HEK293T (cell line): Measurements from ENCODE around the gene DCAF15.

ENCODE experiments used
- CTCF ChIA-PET: fragments of 350-600 bp; formaldehyde crosslinking; extraction: SDS; loops from one replicate; lab custom pipeline; 2021; ENCODE audit warnings: antibody characterized with exemption, inconsistent platforms; lab: Yijun Ruan, JAX
- POLR2A ChIA-PET: fragments of 350-600 bp; formaldehyde crosslinking; extraction: SDS; loops from one replicate; lab custom pipeline; 2020; ENCODE audit warnings: antibody characterized with exemption, inconsistent platforms; lab: Yijun Ruan, JAX
- DNase-seq: peaks from one replicate; pipeline ENCODE4 v3.0.0; 2012; ENCODE audit warnings: mixed read lengths; ENCODE audit errors: extremely low spot score
- ARNT ChIP-seq: fragments of 450-650 bp; IDR thresholded peaks from 2 replicates; pipeline ENCODE4 v1.6.1; 2017; ENCODE audit warnings: mild to moderate bottlenecking
- CTBP1 ChIP-seq: fragments of 450-650 bp; IDR thresholded peaks from 2 replicates; pipeline ENCODE4 v1.6.1; 2016; ENCODE audit warnings: borderline replicate concordance
- ELF4 ChIP-seq: fragments of 450-650 bp; IDR thresholded peaks from 2 replicates; pipeline ENCODE4 v1.6.1; 2017; ENCODE audit warnings: antibody characterized with exemption
- FOXA1 ChIP-seq: fragments of 450-650 bp; IDR thresholded peaks from 2 replicates; pipeline ENCODE4 v1.6.1; 2016; ENCODE audit warnings: mild to moderate bottlenecking
- FOXK2 ChIP-seq: fragments of 450-650 bp; IDR thresholded peaks from 2 replicates; pipeline ENCODE4 v1.6.1; 2016; ENCODE audit warnings: mild to moderate bottlenecking
- FOXM1 ChIP-seq: fragments of 450-650 bp; IDR thresholded peaks from 2 replicates; pipeline ENCODE4 v1.6.1; 2017; ENCODE audit warnings: mild to moderate bottlenecking, borderline replicate concordance
- HDGF ChIP-seq: fragments of 450-650 bp; IDR thresholded peaks from 2 replicates; pipeline ENCODE4 v1.6.1; 2017; ENCODE audit warnings: antibody characterized with exemption, borderline replicate concordance
- L3MBTL2 ChIP-seq: fragments of 450-650 bp; conservative IDR thresholded peaks from 2 replicates; pipeline ENCODE4 v1.6.1; 2016; ENCODE audit warnings: mild to moderate bottlenecking
- NFRKB ChIP-seq: fragments of 450-650 bp; IDR thresholded peaks from 2 replicates; pipeline ENCODE4 v1.6.1; 2016; ENCODE audit warnings: mild to moderate bottlenecking, moderate library complexity
- PKNOX1 ChIP-seq: fragments of 450-650 bp; IDR thresholded peaks from 2 replicates; pipeline ENCODE4 v1.6.1; 2016
- SP1 ChIP-seq: fragments of 450-650 bp; IDR thresholded peaks from 2 replicates; pipeline ENCODE4 v1.6.1; 2017
- SUZ12 ChIP-seq: fragments of 450-650 bp; IDR thresholded peaks from 2 replicates; pipeline ENCODE4 v1.6.1; 2016; ENCODE audit warnings: mild to moderate bottlenecking
- TARDBP ChIP-seq: fragments of 450-650 bp; IDR thresholded peaks from 2 replicates; pipeline ENCODE4 v1.6.1; 2016
- ZNF384 ChIP-seq: fragments of 450-650 bp; IDR thresholded peaks from 2 replicates; pipeline ENCODE4 v1.6.1; 2016

Gene DCAF15

GRCh38 chr19:13952154-13952930 lies at the start of gene DCAF15:
TSS of gene DCAF15 (plus strand) at chr19:13952509. CDS start at chr19:13952513, 4 bp downstream.
- POLR2A ChIA-PET = interaction anchor here (0.5 to 2.4 kb wide), 10 partner anchors 14 to 544 kb away, joined by 3 to 9 read pairs (median 4); partner anchors contain the start of genes MISP3, PODNL1 and RFX1
- CTCF ChIA-PET = interaction anchor here (0.9 to 1.7 kb wide), 3 partner anchors 18 to 163 kb away, joined by 3 read pairs; partner anchors contain the start of gene MISP3
- peak; percentile 28; the same call in 1 of the 2 replicates for TF ChIP-seq ELF4
- TF ChIP-seq PKNOX1 = peak; percentile 100
- peak; percentile 45; the same call in 1 of the 2 replicates for TF ChIP-seq SP1
- no peak for TF ChIP-seq CTBP1
- peak; percentile 100 for DNase-seq

GRCh38 chr19:13902993-13903555 lies 49.2 kb upstream of the DCAF15 start:
- TF ChIP-seq HDGF = no peak
- no peak for TF ChIP-seq FOXM1
- no peak for TF ChIP-seq CTBP1
- no peak for TF ChIP-seq FOXA1
- no peak for TF ChIP-seq PKNOX1
- TF ChIP-seq ZNF384 = no peak
- CTCF ChIA-PET = interaction anchor here (0.6 to 1.0 kb wide), 2 partner anchors 16 to 156 kb away, joined by 3 to 4 read pairs; no protein-coding TSS in a partner anchor
- POLR2A ChIA-PET = no interaction called here
- no peak for DNase-seq

GRCh38 chr19:13905634-13906520 lies 46.4 kb upstream of the DCAF15 start, which contains the start of the genes BRME1 and CC2D1A:
TSS of gene BRME1 (minus strand) at chr19:13906117. CDS start at chr19:13904892, 1,225 bp downstream.
TSS of gene CC2D1A (plus strand) at chr19:13906201. CDS start at chr19:13906442, 241 bp downstream.
- CTCF ChIA-PET = interaction anchor here (0.5 kb wide), 1 partner anchor 30 kb away, joined by 3 read pairs; no protein-coding TSS in a partner anchor
- POLR2A ChIA-PET = interaction anchor here (0.9 kb wide), 1 partner anchor 12 kb away, joined by 3 read pairs; no protein-coding TSS in a partner anchor
- TF ChIP-seq SP1 (no peak), L3MBTL2 (peak; percentile 99), PKNOX1 (peak; percentile 89), TARDBP (no peak), ELF4 (peak; percentile 36; the same call in 1 of the 2 replicates)
- DNase-seq = peak; percentile 98

- ChIA-PET CTCF (no interaction called here), POLR2A (interaction anchor here (0.9 kb wide), 1 partner anchor 11 kb away, joined by 3 read pairs; no protein-coding TSS in a partner anchor)
- no peak for TF ChIP-seq FOXK2
- TF ChIP-seq ARNT = no peak
- no peak for TF ChIP-seq ZNF384
- no peak for TF ChIP-seq SP1
- no peak for DNase-seq
Measured at GRCh38 chr19:13906521-13906904, 45.8 kb upstream of the DCAF15 start.

- no peak for DNase-seq
- POLR2A ChIA-PET = interaction anchor here (0.9 kb wide), 1 partner anchor 11 kb away, joined by 3 read pairs; no protein-coding TSS in a partner anchor
- no peak for TF ChIP-seq L3MBTL2
- no peak for TF ChIP-seq FOXK2
- TF ChIP-seq HDGF = no peak
- no peak for TF ChIP-seq SUZ12
- TF ChIP-seq TARDBP = no peak
- TF ChIP-seq ARNT = no peak
- no peak for TF ChIP-seq ELF4
- CTCF ChIA-PET = no interaction called here
Measured at GRCh38 chr19:13906910-13907309, 45.4 kb upstream of the DCAF15 start.

- CTCF ChIA-PET = no interaction called here
- no peak for DNase-seq
- POLR2A ChIA-PET = no interaction called here
- TF ChIP-seq NFRKB (no peak), TARDBP (no peak), ARNT (no peak), CTBP1 (no peak), ZNF384 (no peak), L3MBTL2 (no peak), FOXK2 (no peak)
Measured at GRCh38 chr19:13908674-13909073, 43.6 kb upstream of the DCAF15 start.
